ENCODE data around the gene JAKMIP2.

Gene JAKMIP2

DNA sequence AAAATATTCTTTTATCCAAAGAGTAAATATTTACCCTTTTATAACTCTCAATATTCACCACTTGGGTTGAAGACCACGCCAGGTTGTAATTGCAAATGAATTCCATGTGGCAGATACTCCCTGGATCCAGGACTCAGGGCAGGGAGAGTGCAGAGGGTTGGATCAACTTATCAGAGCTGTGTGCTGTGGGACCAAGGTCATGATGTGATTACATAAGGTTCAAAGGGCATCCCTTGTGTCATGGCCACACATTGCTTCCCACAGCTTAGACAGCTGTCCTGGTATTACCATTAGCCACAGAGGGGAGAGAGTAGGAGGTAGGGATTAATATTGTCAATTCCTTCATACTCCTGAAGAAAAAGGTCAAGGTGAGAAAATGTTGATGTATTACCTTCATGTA, 133.9 kb downstream of the JAKMIP2 start:
- TF ChIP-seq, protein P1, sequence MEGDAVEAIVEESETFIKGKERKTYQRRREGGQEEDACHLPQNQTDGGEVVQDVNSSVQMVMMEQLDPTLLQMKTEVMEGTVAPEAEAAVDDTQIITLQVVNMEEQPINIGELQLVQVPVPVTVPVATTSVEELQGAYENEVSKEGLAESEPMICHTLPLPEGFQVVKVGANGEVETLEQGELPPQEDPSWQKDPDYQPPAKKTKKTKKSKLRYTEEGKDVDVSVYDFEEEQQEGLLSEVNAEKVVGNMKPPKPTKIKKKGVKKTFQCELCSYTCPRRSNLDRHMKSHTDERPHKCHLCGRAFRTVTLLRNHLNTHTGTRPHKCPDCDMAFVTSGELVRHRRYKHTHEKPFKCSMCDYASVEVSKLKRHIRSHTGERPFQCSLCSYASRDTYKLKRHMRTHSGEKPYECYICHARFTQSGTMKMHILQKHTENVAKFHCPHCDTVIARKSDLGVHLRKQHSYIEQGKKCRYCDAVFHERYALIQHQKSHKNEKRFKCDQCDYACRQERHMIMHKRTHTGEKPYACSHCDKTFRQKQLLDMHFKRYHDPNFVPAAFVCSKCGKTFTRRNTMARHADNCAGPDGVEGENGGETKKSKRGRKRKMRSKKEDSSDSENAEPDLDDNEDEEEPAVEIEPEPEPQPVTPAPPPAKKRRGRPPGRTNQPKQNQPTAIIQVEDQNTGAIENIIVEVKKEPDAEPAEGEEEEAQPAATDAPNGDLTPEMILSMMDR (IDR thresholded peaks at IDR 0.05; ENCODE audit: control insufficient read depth, extremely low read depth, insufficient read depth) = no peak
- no peak for DNase-seq (ENCODE audit: low read depth)
- H3K4me3 ChIP-seq (ENCODE audit: low read depth, low read length) = no peak overlapping the region

DNA sequence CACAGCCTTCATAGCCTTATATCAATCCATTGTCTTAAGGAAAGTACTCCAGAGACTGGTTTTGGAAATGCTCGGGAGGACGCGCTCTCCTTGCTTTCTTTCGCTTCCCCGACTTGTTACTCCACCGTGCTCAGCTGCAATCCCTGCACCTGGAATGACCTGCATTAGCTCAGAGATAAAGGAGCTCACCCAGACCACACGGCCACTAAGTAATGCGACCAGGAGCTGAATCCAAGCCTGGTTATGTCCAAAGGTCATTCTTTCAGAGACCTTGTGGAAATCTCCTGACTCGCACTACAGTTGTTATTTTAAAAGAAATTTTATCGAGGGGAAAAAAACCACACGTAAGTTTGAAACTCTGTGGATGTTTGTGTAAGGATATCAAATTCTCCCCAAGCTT, 137.3 kb downstream of the JAKMIP2 start:
- DNase-seq (ENCODE audit: low read depth) = no peak
- H3K4me3 ChIP-seq (ENCODE audit: low read depth, low read length) = no peak overlapping the region
- TF ChIP-seq, protein P1 (IDR thresholded peaks at IDR 0.05; ENCODE audit: control insufficient read depth, extremely low read depth, insufficient read depth) = no peak

- H3K4me3 ChIP-seq (ENCODE audit: low read depth, low read length) = no peak overlapping the region
- TF ChIP-seq, protein P1 (IDR thresholded peaks at IDR 0.05; ENCODE audit: control insufficient read depth, extremely low read depth, insufficient read depth) = no peak
- DNase-seq (ENCODE audit: low read depth) = peak; percentile 18
Observed at GRCh38 chr5:147644460-147644859, 138.1 kb downstream of the JAKMIP2 start.

GRCh38 chr5:147643142-147643541, 139.4 kb downstream of the JAKMIP2 start:
- TF ChIP-seq, protein P1 (IDR thresholded peaks at IDR 0.05; ENCODE audit: control insufficient read depth, extremely low read depth, insufficient read depth) = no peak
- DNase-seq (ENCODE audit: low read depth) = no peak
- no peak overlapping the region for H3K4me3 ChIP-seq (ENCODE audit: low read depth, low read length)

DNA sequence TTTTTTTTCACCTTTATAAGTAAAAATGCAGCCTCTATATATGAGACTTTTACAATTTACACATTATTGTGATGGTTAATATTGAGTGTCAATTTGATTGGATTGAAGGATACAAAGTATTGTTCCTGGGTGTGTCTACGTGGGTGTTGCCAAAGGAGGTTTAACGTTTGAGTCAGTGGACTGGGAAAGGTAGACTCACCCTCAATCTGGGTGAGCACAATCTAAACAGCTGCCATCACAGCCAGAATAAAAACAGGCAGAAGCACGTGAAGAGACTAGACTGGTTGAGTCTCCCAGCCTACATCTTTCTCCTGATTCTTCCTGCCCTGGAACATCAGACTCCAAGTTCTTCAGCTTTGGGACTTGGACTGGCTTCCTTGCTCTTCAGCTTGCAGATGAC, 139.9 kb downstream of the JAKMIP2 start:
- no peak overlapping the region for H3K4me3 ChIP-seq (ENCODE audit: low read depth, low read length)
- TF ChIP-seq, protein P1 (IDR thresholded peaks at IDR 0.05; ENCODE audit: control insufficient read depth, extremely low read depth, insufficient read depth) = no peak
- no peak for DNase-seq (ENCODE audit: low read depth)

- DNase-seq (ENCODE audit: low read depth) = no peak
- H3K4me3 ChIP-seq (ENCODE audit: low read depth, low read length) = no peak overlapping the region
- TF ChIP-seq, protein P1 (IDR thresholded peaks at IDR 0.05; ENCODE audit: control insufficient read depth, extremely low read depth, insufficient read depth) = no peak
Observed at GRCh38 chr5:147639321-147639720, 143.2 kb downstream of the JAKMIP2 start.

- TF ChIP-seq, protein P1 (IDR thresholded peaks at IDR 0.05; ENCODE audit: control insufficient read depth, extremely low read depth, insufficient read depth) = no peak
- no peak for DNase-seq (ENCODE audit: low read depth)
- no peak overlapping the region for H3K4me3 ChIP-seq (ENCODE audit: low read depth, low read length)
Observed at GRCh38 chr5:147636729-147636984, 145.9 kb downstream of the JAKMIP2 start.
